NCI-H2107 (cell line): ENCODE results near the gene ADPRM.
"Not testable (repeated sequence)": the region's sequence is repeated elsewhere in the genome, so short reads cannot be mapped to it uniquely, and the experiment has no call there.

Experiments
- DNase-seq: peaks from one replicate; lab custom pipeline; 2025; lab: John Stamatoyannopoulos, UW

The ADPRM gene

GRCh38 chr17:10702574-10702973 is 5.2 kb downstream of the ADPRM start:
- no peak for DNase-seq

- no peak for DNase-seq
These were observed 8.3 kb downstream of the ADPRM start for GRCh38 chr17:10705727-10706126.

DNA sequence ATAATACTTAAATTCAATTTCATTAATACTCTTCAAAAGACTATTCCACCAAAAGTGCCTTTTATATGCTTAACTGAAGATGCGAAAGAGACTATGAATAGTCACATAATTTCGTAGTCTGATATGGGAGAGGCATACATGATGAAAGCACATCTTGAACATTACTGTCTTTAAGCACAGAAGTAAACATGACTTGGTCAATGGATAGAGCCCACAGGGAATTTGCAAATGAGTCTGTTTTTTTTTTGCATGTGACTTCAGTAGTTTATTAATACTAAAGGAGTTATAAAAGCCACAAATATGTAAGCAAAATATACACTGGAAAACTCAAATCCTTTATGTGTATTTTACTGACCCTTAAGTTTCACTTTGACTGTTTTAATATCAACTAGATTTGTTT is 15.9 kb downstream of the ADPRM start:
- DNase-seq: no peak

DNA sequence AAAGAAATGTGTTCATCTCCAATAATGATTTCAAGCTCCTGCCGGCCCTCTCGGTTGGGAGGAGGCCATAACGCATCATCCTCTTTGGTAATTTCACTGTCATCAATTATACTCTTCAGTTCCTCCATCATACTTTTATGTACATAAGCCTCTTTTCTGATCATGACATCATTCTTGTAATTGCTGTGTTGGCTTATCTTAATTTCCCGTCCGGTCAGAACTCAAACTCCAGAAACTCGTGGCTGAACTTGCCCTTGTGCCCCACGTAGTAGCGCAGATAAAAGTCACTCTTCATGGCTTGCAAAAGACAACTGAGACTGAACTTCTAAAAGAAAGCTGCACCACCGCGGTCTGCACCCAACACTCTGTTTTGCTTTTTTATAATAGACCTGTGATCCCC is 18.8 kb downstream of the ADPRM start:
- DNase-seq: no peak

- no peak for DNase-seq
These were observed 21.2 kb downstream of the ADPRM start for GRCh38 chr17:10718547-10718946.

DNA sequence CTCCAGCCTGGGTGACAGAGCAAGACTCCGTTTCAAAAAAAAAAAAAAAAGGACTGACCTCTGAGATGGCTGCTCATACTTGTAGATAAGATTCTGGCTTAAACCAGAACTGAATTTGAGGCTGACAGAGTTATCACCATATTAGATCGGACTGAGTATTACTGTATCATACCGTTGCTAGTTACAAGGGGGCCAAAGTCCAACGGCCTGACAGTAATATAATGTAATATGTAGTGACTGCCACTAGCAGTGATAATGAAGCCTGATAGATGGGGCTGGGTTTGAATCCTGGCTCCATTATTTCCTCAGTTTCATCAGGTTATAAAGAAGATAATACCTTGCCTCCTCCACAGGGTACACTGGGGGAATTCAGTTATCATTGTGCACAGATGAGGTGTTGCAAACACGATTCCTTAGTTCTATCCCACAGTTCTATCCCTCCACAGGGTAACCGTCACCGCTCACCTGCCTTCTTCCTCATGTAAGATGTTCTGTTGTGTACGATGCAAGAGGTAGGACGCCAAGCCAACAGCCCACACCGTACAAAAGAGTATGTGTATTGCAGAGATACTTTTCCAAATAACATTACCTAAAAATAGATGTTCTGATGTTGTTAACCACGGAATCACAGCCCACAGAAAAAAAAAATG is 27.3 kb downstream of the ADPRM start:
- no peak for DNase-seq

GRCh38 chr17:10725262-10725661 is 27.9 kb downstream of the ADPRM start:
- no peak for DNase-seq

GRCh38 chr17:10726196-10726595 is 28.8 kb downstream of the ADPRM start:
- DNase-seq: no peak

DNA sequence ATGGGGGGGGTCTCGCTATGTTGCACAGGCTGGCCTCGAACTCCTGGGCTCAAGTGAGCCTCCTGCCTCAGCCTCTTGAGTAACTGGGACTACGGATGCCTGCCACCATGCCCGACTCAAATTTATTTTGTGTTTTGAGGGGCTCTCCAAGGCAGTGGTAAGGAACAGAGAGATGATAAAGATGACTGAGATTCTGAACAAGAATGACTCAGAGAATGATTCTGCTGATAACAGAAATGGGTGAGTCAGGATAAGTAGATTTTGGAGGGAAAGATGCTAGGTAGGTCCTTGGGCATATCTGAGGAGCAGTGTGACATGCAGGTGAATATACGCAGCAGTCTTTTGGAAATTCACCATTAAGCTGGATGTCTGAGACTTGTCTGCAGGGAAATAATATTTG is 29.8 kb downstream of the ADPRM start:
- no peak for DNase-seq

GRCh38 chr17:10728331-10728892 is 31.0 kb downstream of the ADPRM start:
- no peak for DNase-seq

- DNase-seq: no peak
These were observed 32.2 kb downstream of the ADPRM start, which contains the start of gene TMEM220 for GRCh38 chr17:10729334-10730193. TMEM220 (minus strand) TSS chr17:10730023; CDS start chr17:10729851, 172 bp downstream.

DNA sequence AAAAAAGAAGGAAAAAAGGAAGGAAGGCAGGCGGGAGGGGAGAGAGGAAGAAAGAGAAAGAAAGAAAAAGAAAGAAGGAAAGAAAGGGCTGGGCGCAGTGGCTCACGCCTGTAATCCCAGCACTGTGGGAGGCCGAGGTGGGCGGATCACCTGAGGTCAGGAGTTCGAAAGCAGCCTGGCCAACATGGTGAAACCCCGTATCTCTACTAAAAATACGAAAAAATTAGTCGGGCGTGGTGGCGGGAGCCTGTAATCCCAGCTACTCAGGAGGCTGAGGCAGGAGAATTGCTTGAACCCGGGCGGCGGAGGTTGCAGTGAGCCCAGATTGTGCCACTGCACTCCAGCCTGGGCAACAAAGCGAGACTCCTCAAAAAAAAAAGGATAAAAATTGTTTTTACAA is 32.9 kb downstream of the ADPRM start:
- DNase-seq: not testable (repeated sequence)

GRCh38 chr17:10731408-10731879 is 34.0 kb downstream of the ADPRM start:
- no peak for DNase-seq

- not testable (repeated sequence) for DNase-seq
These were observed 34.7 kb downstream of the ADPRM start for GRCh38 chr17:10732121-10732520.

DNA sequence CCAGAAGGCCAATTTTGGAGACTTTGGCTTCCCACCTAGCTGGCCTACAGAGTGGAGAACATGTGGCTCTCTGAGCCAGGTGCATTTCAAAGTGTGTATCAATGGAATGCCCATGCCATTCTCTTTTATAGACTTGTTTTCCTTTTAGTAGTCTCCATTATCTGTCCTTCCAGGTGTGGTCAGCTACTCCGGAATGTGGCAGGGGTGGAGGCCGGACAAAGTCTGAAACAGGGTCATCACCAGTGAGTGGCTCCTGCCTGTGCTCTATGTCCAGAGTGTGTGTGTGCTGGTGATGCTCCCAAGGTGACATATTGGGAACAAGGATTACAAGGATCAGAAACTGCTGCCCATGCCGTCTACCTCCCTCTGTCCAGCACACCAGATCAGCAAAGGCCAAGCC is 36.3 kb downstream of the ADPRM start:
- DNase-seq: no peak

DNA sequence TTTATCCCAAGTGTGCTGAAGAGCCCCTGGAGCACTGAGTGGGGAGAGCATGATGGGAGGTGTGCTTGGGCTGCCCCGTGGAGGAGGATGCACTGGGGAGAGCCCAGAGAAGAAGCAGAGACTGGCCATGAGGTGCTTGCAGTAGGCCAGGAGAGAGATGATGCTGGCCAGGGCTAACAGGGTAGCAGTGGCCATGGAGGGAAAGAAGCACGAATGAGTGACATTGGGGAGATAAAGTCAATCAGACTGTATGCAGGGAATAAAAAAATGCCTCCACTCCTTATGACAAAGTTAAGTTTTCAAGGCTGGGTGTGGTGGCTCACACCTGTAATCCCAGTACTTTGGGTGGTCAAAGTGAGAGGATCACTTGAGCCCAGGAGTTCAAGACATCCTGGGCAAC is 37.9 kb downstream of the ADPRM start:
- no peak for DNase-seq

GRCh38 chr17:10735821-10736220 is 38.4 kb downstream of the ADPRM start:
- DNase-seq: no peak

GRCh38 chr17:10737168-10737622 is 39.8 kb downstream of the ADPRM start:
- DNase-seq: no peak

GRCh38 chr17:10737736-10738135 is 40.3 kb downstream of the ADPRM start:
- no peak for DNase-seq

DNA sequence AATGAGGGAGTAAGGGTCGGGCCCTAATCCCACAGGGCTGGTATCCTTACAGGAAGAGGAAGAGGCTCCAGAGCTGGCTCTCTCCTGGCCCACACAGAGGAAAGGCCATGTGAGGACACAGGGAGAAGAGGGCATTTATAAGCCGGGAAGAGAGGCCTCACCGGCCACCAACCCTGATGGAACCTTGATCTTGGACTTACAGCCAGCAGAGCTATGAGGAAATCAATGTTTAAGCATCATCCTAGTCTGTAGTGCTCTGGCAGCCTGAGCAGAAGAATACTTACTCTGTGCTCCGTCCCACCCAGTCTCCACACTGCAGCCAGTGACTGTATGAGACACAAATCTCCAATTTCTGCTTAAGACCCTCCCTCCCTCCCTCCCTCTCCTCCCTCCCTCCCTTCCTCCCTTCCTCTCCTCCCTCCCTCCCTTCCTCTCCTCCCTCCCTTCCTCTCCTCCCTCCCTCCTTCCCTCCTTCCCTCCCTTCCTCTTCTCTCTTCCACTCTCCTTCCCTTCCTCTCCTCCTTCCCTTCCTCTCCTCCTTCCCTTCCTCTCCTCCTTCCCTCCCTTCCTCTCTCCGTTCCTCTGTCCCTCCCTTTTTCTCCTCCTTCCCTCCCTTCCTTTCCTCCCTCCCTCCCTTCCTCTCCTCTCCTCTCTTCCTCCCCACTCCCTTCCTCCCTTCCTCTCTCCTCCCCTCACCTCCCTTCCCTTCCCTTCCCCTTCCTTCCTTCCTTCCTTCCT is 41.3 kb downstream of the ADPRM start:
- DNase-seq: no peak

DNA sequence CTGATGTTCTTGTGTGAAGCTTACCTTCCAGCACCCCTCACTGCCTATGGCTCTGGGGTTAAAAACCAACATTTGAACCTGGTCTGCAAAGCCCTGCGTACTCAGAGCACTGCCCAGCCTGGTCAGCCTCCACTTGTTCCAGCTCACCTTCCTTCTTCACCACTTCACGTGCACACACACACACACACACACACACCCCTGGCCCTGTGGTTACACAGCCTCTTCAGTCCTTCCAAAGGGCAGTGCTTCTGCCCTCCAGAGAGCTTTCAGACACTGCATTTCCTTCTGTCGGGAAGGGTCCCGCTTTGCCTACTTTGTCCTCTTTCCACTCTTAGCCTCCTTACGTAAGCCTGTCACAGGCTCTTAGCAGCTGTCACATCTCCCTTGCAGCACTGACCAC is 42.0 kb downstream of the ADPRM start:
- DNase-seq: no peak
